Measurements from ENCODE around the gene TBXAS1.
A peak's percentile ranks its signal among the peaks of the same experiment; 100 is the strongest.

TBXAS1 gene

GRCh38 chr7:139829025-139829774 is at the start of gene TBXAS1:
Gene TBXAS1, plus strand, starts transcription at chr7:139829264. Its CDS starts 127 bp downstream, at chr7:139829391.
- DNase-seq, result peak; percentile 54

GRCh38 chr7:139782932-139783331 is 46.1 kb upstream of the TBXAS1 start:
- no peak for DNase-seq

DNA sequence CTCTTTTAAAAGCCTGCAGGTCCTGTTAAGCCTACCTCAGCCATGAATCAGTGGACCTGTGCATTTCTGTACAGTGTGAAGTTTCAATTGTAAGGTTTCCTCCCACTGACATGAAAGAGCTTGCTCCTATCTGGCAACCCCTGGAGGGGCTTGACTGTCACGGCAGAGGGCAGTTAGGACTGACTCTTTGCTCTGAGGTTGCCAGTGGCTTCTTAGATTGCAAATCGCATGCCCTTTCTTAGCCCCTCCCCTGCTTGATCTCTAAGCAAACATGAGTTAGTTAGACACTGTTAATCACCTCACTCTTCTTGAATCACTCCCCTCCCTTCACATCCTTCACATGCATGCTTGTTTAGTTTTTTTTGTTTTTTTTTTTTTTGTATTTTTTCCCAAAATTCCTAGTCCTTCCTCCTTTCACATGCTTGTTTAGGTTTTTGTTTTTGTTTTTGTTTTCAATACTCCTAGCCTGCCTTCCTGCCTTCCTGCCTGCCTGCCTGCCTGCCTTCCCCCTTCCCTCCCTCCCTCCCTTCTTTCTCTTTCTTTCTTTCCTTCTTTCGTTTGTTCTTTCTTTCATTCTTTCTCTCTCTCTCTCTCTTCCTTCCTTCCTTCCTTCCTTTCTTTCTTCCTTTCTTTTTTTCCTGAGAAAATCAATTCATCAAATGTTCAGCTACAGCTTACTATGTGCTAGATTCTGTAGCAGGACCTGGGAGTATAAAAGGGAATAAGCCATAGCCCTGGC is 45.2 kb upstream of the TBXAS1 start:
- no peak for DNase-seq

DNA sequence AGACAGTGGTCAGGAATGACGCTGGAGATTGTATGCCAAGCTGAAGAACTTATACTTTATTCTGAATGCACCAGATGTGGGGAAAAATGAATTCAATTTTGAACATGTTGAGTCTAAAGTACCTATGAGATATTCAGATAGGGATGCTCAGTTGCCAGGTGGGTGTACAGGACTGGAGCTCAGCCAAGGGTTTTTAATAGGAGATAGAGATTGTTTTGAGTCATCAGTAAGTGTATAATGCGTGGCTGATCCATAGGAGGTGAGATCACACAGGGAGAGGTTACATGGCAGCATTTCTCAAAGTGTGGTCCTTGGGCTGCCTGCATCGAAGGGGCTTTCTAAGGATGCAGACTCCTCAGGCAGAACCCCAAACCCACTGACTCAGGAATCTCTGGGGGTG is 44.4 kb upstream of the TBXAS1 start:
- no peak for DNase-seq

- DNase-seq, result peak; percentile 24
Measured at GRCh38 chr7:139791316-139791715, 37.7 kb upstream of the TBXAS1 start.

- peak; percentile 4 for DNase-seq
Measured at GRCh38 chr7:139797607-139798006, 31.5 kb upstream of the TBXAS1 start.

DNA sequence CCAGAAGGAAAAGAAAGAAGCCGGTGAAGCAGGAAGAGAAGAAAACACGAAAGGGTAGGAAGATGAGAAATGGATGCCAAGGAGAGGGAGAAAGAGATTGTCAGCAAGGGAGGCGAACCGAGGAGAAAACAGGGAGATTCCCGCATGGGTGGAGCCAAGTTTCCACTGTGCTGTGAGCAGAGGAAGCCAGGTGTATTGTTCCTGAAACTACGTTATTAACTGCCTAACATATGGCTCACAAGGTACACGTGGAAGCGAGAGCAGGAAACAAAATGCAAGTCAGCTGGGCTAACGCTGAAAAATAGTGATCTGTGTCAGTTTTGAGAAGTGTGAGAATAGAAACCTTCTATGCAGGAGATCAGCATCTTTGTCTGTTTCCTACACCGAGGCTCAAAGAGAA is 30.8 kb upstream of the TBXAS1 start:
- peak; percentile 5 for DNase-seq

DNA sequence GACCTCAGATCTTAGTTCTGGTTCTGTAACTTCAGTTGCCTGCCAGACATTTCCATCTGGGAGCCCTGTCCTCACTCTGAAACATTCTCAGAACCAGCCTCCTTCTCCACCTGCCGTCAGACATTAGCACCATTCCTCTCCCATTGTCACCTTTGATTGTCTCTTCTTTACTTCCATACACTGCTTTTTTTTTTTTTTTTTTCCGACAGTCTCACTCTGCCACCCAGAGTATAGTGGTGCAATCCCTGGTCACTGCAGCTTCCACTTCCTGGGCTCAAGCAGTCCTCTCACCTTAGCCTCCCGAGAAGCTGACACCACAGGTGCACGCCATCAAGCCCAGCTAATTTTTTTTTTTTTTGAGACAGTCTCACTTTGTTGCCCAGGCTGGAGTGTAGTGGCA is 30.2 kb upstream of the TBXAS1 start:
- no peak for DNase-seq

DNA sequence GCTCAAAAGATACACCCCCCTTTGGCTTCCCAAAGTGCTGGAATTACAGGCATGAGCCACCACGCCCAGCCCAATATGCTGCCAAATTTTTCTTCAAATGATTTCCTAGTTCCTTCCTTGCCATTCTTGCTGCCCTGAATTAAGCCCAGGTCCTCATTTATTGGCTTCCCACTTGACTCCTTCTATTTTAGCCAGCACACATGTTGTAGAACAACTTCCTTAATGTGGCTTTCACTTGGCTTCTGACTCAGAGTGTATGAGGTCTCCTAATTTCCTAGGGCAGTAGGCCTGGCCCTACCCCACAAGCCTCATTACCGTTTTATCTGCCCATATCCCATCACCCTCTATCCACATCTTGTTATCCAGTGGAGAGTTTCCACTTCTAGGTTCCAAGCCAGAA is 29.5 kb upstream of the TBXAS1 start:
- DNase-seq, result no peak

- DNase-seq, result no peak
Measured at GRCh38 chr7:139804571-139804970, 24.5 kb upstream of the TBXAS1 start.

DNA sequence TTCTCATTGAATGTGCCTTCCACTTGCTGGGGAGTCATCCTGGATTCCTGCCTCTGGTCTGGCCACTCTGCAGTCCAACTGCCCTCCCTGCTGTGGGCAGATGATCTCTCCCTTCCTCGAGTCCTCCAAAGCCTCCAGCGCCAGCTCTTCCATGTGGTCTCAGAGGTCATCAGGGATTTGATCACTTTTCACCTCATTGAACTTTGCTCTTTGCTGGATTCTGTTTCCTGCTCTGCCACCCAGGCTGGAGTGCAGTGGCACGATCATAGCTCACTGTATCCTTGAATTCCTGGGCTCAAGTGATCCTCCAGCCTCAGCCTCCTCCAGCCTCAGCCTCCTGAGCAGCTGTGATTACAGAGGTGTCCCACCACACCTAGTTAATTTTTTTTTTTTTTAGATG is 22.1 kb upstream of the TBXAS1 start:
- no peak for DNase-seq

DNA sequence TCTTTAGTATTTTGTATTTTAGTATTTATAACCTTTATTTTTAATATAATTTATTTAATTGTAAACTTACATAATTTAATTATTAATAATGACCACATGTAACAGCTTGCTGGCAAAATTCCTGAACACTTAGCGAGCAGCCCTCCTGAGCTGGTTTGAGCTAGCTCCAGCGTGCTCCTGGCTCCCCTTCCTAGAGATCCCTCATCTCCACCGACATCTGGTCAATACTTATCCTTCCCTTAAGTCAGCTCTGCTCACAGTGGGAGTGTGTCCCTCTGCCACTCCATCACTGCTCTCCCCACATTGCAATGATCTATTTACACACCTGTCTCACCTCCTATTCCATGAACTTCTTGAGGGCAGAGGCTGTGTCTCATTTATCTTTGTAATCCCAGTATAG is 20.6 kb upstream of the TBXAS1 start:
- DNase-seq, result peak; percentile 24

DNA sequence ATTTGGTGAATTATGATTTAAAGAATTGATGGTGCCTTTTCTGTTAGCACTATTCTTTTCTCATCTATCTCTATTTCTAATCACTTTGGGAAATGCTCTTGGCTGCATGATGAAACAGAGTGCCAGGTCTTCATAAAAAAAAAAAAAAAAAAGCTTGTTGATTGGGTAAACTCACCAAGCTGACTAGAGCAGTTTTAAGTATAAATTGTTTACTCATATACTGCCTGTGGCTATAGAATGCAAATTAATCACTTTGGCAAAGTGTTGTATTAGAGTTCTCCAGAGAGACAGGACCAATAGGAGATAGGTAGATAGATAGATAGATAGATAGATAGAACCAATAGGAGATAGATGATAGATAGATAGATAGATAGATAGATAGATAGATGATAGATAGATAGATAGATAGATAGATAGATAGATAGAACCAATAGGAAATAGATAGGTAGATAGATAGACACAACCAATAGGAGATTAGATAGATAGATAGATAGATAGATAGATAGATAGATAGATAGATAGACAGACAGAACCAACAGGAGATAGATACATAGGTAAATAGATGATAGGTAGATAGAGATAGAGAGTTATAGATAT is 20.1 kb upstream of the TBXAS1 start:
- no peak for DNase-seq

DNA sequence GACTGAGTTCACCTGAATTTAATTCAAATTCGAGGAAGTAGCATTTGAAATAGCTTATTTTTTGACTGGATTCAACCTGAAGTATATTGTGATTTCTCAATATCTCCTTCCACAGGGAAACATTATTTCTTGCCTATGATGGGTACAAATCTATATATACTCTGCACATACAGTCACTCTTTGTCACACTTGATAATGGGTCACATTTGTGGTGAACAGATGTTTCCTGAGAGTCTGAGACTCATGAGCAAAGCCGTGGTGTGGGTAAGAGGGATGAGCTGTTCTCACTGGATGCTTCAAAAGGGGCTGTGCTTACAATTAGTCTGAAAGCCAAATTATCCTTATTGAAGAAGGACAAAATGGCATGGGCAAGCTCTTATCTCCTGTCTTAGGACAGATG is 18.0 kb upstream of the TBXAS1 start:
- DNase-seq, result peak; percentile 4

- peak; percentile 26 for DNase-seq
Measured at GRCh38 chr7:139813151-139813550, 15.9 kb upstream of the TBXAS1 start.

DNA sequence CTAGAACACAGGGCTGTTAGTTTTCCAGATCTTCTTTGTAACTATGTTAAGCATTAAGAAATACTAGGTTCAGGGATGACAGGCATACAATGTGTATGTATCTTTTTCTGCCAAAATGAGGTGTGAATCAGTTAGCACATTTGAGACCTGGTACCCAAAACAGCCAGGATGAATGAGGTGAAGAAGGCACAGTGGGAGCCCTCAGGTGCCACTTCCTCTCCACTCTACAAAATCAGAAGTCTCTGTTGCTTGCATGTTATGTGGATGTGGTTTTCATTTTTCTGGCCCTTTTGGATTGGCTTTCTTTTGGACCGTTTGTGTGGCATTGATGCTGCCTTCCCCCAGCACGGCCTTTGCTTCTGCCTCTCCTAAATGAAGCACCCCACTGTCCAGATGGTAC is 15.4 kb upstream of the TBXAS1 start:
- peak; percentile 28 for DNase-seq

DNA sequence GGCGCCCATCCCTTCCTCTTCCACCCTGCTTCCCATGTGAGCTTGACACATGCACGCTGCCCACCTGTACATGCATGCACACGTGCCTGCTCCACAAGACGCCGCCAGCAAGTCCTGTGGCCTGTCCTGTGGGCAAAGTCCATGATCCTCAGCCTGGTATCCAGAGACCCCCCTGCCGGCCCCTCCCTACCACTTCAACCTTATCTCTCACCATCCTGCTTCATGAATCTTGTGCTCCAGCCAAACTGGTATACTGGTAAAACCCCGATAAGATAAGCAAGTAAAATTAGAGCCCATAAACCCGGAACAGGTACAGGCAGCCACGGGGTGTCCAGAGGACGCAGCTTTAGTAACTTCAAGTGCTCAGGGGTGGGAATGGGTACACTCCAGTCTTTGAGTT is 11.8 kb upstream of the TBXAS1 start:
- DNase-seq, result peak; percentile 42

DNA sequence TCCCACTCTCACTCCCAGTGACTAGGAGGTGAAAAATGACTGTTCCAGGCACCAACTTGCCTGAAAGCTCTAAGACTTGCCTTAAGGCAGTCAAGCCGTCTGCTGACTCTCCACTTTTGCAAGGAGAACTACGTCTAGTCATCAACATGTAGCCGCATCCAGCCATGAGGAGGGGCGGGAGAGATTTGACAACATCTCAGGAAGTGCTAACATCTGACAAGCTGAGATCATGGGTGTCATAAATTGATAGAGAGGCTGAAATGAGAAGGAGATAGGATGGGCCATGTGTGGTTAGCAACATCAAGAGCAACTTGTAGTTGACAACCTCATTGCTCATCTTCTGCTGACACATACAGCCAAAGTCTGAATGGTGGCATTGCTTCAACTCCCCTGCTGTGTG is 9.0 kb upstream of the TBXAS1 start:
- peak; percentile 48 for DNase-seq

GRCh38 chr7:139821349-139822105 is 7.5 kb upstream of the TBXAS1 start:
- peak; percentile 38 for DNase-seq

GRCh38 chr7:139822855-139823254 is 6.2 kb upstream of the TBXAS1 start:
- DNase-seq, result peak; percentile 13

DNA sequence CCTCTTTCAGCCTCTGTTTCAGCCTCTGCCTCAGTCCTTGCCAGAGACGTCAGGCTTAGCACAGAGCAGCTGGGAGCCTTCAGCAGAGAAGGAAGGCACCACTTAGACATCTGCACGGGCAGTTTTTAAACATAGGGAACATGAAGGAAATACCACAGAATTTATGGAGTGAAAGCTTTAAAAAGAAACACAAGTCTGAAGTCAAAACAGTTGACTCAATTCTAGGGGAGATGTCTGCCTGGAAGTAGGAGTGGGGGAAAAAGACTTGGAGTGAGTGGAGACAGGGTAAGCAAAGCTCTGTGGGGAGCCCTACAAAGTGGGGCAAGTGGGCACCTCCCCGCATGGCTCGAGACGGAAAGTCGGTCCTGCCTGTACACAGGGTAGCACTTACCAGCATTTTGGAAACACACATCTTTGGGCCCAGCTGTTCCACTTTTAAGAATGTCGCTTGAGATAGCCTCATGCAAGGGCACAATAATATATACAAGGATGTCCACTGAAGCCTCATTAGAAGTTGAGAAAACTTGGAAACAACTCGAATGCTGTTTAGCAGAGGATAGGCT is 5.0 kb upstream of the TBXAS1 start:
- peak; percentile 21 for DNase-seq

DNA sequence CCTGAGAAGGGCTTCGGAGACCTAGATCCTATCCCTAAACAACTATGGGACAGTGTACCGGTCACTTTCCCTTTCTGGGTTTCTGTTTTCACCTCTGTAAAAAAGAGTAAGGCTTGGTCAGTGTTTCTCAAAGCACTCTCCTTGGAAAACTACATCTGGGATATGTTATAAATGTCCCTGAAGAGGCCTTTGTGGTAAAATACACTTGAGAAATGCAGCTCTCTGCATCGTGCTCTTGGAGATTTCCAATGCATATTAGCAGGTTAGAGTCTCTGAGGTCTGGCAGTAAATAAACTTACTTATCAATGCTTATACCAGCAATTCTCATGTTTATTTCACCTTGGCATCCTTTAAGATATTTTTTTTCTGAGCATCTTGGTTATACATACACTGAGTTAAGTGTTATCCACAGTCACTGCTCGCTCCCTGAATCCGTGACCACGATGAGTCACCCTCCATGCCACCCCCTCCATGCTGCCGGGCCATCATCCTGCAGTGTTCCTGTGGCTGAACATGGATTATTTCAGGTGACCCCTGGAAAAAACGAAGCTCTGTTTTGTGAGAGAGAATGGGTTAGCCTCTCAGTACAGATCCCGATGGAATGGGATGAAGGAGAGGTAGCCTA is 3.3 kb upstream of the TBXAS1 start:
- DNase-seq, result peak; percentile 28

All from activated CD8-positive, alpha-beta memory T cell treated with anti-CD3 and anti-CD28 coated beads for 24 hours (primary cell).